NCI-H146 treated with DMSO at 0.1 percent for 48 hours (cell line): Measurements from ENCODE around the gene PDE4D.
"Not testable (repeated sequence)": the region's sequence is repeated elsewhere in the genome, so short reads cannot be mapped to it uniquely, and the experiment has no call there.

ENCODE experiments used
- DNase-seq: peaks from one replicate; lab custom pipeline; 2025; ENCODE audit not compliant: unreplicated experiment; lab: John Stamatoyannopoulos, UW

PDE4D gene

DNA sequence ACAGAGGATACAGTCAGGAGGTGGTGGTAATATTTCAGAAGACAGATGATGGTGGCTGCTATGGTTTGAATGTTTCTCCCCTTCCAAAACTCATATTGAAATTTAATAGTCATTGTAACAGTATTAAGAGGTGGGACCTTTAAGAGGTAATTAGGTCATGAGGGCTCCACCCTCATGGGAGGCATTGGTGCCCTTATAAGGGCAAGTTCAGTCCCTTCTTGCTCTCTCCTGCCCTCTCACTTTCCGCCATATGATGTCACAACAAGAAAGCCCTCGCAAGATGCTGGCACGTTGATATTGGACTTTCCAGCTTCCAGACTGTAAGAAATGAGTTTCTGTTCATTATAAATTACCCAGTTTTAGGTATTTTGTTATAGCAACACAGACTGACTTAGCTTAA is 274.9 kb downstream of the PDE4D start:
- no peak for DNase-seq

DNA sequence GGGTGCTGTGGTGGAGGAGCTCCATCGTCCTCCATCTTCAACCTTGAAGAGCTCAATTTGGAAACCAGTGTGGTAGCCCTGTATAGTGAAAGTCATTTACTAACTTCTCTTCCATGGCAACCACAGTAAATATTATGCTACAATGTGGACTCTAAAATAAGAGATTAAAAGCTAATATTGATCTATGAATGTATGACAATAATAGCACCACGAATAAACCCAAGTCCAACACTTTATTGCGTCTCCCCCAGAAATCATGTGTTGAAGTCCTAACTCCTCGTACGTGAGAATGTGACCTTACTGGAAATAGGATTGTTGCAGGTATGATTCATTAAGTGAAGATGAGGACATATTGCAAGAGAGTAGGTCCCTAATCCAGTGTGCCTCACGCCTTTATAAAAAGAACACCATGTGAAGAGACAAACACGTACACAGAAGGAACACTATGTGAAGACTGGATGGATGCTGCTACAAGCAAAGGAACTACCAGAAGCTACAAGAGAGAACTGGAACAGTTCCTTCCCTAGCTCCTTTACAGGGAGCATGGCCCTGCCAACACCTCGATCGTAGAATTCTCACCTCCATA is 276.2 kb downstream of the PDE4D start:
- DNase-seq, result no peak

DNA sequence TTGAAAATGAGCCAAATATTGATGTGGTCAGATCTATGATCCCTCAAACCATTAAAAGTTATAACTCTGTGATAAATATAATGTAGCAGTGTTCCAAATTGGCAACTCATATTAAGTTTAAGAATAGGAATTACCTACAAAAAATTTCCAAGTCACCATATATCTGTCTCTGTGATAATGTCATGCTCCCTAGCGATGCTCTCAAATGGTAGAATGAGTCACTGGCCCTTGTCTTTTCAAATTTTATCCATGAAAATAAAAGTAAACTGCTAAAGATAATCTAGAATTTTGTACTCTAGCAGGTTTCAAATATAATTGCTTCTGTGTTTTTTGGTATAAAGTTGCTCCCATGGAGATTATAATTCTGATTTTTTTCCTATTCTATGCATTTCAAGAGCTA is 277.1 kb downstream of the PDE4D start:
- DNase-seq, result no peak

DNA sequence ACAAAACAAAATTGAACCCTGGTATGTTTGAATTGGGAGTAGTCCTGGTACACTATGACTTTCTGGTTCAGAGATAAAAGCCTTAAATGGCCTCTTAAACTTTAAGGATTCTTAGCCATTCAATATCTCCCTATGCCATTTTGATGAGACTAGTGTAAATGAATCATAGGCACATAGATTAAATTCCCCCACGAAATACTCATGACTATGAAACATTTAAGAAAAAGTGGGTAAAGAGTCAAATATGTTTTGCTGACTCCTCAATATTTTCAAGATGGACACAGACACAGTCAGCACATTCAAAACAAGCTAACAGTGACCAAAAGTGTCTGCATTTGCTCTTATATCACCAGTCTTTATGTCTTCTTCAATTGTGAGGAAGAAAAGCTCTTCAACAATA is 278.3 kb downstream of the PDE4D start:
- DNase-seq, result no peak

DNA sequence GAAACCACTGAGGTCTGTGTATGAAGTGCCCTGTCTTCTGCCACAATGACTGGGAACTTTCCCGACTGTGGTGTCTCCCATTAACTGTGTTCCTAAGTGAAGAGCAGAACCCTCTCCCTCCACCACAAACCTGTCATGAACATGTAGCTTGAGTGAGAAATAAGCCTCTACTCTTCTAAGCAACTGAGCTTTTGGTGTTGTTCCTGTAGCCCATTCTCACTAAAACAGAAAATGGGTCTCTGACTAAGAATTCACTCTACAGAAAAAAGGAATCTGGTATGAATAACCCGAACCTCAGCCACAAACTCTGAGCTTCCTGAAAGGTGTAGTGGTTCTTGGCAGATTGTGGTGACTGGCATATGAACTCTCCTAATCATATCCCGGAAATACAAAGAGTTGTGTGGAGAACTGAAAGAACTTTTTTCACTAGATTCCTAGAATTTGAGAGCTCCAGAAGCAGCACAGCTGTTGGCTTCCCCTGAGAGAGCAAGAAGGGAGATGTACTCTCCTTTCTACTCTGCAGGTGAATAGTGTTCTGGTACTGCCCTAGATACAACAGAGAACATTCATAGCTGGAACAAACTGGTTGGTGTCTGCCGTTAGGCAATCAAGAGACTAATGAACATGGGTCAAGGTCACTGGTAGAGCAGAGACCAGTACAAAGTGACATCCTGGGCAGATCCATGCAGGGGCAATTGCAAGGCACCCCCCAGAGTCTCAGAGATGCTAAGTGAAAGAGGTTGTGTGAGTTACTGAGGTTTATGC is 283.8 kb downstream of the PDE4D start:
- no peak for DNase-seq

DNA sequence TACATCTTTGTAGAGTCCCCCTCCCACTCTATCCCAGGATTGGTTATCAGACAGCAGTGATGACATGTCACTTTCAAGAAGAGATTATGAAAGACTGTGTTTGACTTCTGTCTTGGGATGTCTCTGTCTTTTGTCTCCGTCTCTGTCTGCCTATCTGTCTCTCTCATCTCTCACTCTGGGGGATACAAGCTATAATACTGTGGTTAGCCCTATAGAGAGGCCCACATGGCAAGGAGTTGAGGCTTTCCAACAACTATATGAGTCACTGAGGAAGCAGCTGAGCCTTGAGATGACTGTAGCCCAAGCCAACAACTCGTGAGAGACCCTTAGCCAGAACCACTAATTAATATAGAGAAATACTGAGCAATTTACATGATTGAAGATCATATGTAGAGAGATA is 284.8 kb downstream of the PDE4D start:
- no peak for DNase-seq

DNA sequence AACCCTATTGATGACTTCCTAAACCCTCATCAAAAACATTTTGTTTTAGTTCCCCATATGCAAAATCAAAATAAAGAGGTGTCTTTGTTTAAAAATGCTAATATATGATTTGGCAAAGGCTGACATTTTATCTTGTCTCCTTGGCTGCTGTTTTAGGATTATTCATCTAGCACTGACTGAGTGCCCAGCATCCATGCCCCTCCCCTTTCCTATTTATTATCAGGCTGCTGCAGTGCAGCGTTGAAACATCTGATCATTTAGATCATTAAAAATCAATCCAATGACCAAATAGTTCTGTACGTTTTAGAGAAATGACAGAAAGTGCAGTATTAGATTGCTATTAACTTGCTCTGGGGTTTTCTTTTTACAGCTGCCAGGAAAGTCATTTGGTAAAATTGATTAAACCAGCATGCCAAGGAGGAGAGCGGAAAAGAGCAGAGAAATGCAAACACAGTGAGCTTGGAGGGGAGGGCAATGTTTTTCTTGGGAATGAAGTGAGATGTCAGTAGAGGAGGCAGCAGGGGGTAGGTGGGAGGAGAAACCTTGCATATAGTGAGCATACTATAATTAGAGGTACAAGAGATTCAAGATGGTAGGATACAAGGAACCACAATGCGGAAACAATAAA is 286.3 kb downstream of the PDE4D start:
- DNase-seq, result peak; percentile 78

DNA sequence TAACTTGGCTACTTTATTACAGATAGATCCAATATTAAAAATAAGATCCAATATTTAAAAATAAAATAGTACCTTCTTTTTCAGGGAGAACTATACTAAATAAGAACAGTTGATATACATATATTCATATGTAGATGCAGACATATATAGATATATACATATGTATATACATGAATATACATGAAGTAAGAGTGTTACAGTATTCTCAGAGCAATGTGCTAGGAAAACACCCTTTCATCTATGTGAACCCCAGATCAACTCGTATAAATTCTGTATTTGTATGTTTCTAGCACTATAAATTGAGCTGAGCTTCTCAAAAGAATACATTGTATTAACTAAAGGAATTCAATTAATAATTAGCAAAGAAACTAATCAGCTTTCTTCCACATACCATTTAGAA is 287.6 kb downstream of the PDE4D start:
- no peak for DNase-seq

DNA sequence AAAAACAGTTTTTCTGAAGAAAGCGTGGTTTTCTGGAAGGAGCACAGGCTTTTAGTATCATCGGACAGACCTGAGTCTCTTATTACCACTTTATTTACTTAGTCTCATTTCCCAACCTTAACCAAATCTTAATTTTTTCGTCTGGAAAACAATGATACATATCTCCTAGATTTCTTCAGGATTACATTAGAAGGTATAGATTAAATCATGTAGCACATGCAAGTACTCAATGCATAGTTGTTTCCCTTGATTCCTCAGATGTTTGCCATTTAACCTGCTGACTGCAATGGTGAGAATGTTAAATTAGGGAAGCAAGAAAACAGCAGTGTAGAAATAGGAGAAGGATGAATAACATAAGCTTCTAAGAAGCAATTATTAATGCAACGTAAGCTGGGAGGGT is 289.4 kb downstream of the PDE4D start:
- DNase-seq, result no peak

DNA sequence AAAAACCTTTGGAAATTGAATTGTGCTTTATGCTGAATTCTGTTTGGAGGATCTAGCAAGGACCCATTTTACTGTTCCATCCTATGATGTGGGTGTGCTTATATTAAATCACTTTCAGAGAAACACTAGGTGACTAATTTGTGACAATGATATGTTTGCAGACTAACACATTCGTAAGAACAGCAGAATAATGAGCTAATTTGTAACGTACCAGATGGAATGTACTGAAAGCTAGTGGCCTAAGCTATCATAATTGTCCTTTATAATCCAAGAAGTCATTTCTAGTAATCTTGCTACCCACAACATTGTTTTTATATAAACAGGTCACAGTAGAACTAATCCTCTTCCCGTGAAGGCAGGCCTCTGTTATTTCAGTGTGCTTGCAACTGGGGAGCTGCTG is 292.5 kb downstream of the PDE4D start:
- no peak for DNase-seq

DNA sequence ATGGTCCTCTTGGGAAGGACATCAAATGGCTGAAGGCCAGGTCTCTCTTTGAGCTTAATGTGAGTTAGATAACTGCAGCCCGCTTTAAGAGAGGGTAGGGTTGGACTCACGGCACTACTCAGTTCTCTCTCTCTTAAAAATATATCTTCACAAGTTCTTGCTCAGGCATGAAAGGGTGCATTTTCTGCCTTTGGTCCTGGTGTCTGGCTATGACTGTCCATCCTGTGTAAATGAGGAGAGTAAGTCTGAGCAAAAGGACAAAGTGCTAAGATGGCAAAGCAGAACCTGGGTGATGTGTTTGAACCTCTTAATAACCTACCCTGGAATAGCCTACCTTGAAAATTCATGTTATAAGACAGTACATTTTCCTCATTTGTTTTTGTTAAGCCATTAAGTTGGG is 293.4 kb downstream of the PDE4D start:
- DNase-seq, result no peak

DNA sequence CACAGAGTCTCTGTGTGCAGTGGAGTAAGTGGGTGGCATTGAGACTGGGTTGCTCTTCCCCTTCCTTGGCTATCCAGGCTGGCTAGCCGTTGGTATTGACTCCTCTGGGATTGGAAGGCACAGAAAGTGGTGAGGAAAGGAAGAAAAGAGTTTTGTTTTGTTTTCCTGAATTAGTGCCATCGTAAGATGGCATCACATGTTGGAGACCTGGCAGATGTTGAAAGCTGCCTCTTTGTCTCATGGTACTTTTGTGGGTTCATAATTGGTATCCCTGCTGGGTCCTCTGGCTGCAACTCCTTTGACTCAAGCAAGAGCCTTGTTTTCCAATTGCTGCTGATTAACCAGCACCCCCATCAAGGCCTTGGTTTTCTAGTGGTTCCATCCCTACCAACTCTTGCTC is 293.8 kb downstream of the PDE4D start:
- no peak for DNase-seq

DNA sequence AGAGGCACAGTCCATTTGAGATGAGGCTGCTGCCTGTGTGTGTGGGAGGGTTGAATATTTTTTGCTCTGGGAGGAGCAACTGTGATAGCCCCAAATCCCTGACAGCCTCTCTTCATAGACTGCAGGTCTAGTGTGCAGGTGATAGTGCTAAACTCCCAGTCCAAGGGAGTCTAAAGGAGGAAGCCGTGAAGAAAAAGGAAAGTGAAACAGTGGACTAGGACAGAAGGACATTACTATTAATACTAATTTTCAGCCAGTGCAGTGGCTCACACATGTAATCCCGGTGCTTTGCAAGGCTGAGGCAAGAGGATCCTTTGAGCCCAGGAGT is 295.0 kb downstream of the PDE4D start:
- DNase-seq, result peak; percentile 33

DNA sequence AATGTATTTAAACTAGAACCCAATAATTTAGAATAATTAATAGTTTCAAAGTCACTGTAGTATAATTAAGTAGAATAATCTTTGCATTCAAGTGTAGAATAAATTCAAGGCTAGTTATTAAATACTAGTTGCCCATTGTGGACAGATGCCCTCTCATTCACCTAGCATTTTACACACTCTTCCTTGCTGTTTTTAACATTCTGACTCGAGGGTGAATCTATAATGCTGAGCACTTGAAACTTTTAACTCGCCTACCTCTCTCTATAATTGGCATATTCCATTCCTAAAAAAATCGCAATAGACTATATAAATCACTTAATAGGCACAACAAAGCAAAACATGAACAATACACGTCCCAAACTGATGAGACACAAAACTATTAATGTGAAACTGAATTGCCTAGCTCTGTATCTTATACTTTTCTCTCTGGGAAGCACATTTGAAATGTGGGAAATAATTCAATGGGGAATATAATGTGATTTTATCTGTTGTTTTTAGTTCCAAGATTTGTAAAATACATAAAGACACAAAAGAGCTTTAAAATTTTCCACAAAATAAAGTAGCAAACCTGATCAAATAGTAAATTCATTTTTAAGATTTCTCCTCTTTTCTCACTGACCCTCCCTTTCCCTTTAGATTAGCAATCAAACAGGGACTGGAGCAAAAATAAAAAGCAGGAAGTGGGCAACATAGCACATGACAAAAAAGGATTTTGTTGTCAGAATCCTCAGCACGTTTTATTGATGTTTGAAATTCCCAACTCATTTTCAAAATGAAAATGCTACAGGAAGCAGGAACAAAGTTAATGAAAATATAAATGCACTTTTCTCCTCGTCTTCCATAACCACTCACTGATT is 295.6 kb downstream of the PDE4D start:
- DNase-seq, result no peak

DNA sequence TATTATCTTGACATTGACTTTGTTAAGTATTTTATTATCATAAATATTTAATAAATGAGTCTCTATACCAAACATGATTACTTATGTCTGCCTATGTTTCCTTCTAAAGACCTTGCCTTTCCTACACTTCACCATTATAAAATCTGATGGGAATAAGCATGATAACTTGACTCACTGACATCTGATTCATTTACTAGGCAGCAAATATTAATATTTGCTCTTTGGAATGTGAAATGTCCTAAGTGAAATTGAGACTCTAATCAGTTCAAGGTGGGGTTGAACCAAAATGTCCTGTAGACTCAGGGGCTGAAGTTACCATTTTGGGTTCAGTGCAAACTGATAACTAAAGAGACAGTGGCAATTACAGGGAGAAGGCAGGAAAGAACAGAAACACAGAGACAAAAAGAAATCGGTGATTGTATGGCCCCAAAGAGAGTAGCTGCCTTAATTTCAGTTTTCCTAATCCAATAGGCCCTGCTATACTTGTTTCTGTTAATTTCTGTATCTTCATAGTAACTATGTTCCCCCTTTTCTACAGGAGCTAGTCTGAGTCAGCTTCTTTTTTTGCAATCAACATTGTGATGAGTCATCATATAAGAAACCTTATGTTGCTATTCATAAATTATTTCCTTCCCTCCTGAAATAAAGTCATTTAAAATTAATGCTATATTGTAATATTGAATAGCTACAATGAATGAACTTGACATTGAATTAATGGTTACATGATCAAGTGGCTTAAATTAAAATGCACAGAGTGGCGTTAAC is 296.8 kb downstream of the PDE4D start:
- no peak for DNase-seq

DNA sequence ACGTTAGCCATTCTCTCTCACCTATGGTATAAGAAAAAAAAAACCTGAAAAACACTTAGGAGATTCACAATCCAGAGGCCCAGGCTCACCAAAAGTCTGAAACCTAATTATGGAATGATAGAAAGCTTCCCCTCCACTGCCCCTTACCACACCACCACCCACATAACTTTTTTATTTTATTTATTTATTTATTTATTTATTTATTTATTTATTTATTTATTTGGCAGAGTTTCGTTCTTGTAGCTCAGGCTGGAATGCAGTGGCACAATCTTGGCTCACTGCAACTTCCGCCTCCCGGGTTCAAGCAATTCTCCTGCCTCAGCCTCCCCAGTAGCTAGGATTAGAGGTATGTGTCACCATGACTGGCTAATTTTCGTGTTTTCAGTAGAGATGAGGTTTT is 299.4 kb downstream of the PDE4D start:
- not testable (repeated sequence) for DNase-seq

DNA sequence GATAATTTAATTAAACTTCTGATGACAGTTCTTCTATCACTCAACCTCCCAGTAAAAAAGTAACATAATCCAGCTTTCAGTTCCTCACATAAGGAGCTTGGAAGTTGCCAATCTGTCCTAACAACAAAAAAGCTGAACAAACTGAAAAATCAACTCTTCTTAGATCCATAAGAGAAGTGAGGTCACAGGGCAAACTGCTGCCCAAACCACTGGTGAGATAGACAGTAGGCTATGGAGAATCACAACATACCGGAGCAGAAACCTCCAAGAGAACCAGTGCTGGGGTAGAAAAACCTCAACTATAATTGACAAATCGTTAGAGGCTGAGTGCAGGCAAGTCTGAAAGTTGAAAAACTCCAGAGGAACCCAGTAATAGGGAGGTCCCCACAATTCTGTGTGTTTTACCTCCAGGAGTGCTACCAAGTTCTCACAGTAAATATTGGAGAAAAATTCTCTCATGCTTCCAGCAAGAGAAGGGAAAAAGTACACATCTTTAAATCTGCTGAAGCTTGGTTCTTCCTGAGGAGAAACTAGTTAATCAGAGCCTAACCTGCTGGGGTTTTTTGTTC is 300.0 kb downstream of the PDE4D start:
- no peak for DNase-seq

DNA sequence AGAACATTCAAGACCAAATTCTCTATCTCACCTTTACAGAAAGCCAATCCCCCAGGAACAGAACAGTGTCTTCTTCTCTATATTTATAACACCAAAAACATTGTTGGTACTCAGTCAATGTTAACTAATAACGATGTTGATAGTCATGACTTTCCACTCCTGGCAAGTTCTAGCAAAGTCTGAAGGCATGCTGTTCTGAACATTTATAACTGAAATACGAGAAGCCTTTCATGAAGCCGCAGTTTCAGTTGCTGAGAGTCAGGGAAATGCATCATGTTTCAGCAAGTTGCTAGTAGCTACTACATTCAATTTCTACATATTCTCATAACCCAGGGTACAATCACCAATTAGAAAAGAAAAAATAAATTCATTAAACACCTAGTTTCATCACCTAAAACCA is 301.4 kb downstream of the PDE4D start:
- DNase-seq, result no peak

DNA sequence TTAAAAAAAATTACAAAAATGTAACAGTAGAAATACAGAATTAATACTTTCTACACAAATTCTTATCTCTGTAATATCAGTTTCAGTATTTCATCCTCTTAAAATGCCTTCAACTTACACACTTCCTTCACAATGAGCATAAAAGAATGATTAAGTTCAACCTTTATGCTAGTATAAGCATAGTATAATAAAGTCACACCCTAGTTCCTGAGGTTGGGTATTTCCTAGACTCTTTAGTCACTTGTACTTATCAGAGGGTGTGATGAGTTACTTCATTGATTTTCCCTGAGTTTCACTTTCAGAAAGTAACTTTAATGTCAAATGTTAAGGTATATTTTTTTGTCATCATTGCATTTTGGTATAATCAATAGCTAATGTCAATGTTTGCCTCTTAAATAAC is 302.4 kb downstream of the PDE4D start:
- DNase-seq, result no peak

DNA sequence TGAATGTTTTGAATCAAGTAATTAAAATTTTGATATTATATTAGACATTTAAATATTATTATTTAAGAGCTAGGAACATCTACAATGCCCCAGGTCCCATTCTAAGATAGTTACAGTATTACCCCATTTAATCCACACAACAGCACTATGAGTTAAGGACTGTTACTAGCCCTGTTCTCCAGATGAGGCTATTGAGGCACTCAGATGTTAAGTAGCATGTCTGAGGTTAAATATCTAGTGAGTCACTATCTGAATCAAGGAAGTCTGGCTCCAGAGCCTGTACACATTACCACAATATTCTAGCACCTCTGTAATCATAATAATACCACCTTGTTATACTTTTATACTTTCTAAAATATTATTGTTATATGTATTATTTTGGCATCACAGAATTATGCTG is 304.6 kb downstream of the PDE4D start:
- DNase-seq, result no peak
